ENCODE measurements around the gene ASF1A. TPM values are rescaled to one million over a fixed set of nuclear protein-coding genes. Genes with fewer than 3 reads are reported as not detected.

ASF1A gene
- total and polyA plus RNA-seq, 9 of the 15 experiments (the other 6 are each of a cell fraction or from before 2014, with no cell fraction given) = 31.5 to 45.3 (median 34.8) TPM

GRCh38 chr6:118896339-118897136 is 2.6 kb downstream of the ASF1A start (continued):
- TF ChIP-seq, protein P1, sequence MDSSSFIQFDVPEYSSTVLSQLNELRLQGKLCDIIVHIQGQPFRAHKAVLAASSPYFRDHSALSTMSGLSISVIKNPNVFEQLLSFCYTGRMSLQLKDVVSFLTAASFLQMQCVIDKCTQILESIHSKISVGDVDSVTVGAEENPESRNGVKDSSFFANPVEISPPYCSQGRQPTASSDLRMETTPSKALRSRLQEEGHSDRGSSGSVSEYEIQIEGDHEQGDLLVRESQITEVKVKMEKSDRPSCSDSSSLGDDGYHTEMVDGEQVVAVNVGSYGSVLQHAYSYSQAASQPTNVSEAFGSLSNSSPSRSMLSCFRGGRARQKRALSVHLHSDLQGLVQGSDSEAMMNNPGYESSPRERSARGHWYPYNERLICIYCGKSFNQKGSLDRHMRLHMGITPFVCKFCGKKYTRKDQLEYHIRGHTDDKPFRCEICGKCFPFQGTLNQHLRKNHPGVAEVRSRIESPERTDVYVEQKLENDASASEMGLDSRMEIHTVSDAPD (CRISPR knock-in tag; IDR thresholded peaks at IDR 0.05) = no peak
- TF ChIP-seq ZNF583 (CRISPR knock-in tag; IDR thresholded peaks at IDR 0.05) (no peak), MCM2 (IDR thresholded peaks at IDR 0.05; ENCODE audit: low read depth) (no peak), CCNT2 (IDR thresholded peaks at IDR 0.05; ENCODE audit: borderline replicate concordance, extremely low read depth, insufficient read length, low read depth, low read length) (no peak), KLF6 (CRISPR knock-in tag; IDR thresholded peaks at IDR 0.05; ENCODE audit: borderline replicate concordance) (no peak)
- TF ChIP-seq, protein P2, sequence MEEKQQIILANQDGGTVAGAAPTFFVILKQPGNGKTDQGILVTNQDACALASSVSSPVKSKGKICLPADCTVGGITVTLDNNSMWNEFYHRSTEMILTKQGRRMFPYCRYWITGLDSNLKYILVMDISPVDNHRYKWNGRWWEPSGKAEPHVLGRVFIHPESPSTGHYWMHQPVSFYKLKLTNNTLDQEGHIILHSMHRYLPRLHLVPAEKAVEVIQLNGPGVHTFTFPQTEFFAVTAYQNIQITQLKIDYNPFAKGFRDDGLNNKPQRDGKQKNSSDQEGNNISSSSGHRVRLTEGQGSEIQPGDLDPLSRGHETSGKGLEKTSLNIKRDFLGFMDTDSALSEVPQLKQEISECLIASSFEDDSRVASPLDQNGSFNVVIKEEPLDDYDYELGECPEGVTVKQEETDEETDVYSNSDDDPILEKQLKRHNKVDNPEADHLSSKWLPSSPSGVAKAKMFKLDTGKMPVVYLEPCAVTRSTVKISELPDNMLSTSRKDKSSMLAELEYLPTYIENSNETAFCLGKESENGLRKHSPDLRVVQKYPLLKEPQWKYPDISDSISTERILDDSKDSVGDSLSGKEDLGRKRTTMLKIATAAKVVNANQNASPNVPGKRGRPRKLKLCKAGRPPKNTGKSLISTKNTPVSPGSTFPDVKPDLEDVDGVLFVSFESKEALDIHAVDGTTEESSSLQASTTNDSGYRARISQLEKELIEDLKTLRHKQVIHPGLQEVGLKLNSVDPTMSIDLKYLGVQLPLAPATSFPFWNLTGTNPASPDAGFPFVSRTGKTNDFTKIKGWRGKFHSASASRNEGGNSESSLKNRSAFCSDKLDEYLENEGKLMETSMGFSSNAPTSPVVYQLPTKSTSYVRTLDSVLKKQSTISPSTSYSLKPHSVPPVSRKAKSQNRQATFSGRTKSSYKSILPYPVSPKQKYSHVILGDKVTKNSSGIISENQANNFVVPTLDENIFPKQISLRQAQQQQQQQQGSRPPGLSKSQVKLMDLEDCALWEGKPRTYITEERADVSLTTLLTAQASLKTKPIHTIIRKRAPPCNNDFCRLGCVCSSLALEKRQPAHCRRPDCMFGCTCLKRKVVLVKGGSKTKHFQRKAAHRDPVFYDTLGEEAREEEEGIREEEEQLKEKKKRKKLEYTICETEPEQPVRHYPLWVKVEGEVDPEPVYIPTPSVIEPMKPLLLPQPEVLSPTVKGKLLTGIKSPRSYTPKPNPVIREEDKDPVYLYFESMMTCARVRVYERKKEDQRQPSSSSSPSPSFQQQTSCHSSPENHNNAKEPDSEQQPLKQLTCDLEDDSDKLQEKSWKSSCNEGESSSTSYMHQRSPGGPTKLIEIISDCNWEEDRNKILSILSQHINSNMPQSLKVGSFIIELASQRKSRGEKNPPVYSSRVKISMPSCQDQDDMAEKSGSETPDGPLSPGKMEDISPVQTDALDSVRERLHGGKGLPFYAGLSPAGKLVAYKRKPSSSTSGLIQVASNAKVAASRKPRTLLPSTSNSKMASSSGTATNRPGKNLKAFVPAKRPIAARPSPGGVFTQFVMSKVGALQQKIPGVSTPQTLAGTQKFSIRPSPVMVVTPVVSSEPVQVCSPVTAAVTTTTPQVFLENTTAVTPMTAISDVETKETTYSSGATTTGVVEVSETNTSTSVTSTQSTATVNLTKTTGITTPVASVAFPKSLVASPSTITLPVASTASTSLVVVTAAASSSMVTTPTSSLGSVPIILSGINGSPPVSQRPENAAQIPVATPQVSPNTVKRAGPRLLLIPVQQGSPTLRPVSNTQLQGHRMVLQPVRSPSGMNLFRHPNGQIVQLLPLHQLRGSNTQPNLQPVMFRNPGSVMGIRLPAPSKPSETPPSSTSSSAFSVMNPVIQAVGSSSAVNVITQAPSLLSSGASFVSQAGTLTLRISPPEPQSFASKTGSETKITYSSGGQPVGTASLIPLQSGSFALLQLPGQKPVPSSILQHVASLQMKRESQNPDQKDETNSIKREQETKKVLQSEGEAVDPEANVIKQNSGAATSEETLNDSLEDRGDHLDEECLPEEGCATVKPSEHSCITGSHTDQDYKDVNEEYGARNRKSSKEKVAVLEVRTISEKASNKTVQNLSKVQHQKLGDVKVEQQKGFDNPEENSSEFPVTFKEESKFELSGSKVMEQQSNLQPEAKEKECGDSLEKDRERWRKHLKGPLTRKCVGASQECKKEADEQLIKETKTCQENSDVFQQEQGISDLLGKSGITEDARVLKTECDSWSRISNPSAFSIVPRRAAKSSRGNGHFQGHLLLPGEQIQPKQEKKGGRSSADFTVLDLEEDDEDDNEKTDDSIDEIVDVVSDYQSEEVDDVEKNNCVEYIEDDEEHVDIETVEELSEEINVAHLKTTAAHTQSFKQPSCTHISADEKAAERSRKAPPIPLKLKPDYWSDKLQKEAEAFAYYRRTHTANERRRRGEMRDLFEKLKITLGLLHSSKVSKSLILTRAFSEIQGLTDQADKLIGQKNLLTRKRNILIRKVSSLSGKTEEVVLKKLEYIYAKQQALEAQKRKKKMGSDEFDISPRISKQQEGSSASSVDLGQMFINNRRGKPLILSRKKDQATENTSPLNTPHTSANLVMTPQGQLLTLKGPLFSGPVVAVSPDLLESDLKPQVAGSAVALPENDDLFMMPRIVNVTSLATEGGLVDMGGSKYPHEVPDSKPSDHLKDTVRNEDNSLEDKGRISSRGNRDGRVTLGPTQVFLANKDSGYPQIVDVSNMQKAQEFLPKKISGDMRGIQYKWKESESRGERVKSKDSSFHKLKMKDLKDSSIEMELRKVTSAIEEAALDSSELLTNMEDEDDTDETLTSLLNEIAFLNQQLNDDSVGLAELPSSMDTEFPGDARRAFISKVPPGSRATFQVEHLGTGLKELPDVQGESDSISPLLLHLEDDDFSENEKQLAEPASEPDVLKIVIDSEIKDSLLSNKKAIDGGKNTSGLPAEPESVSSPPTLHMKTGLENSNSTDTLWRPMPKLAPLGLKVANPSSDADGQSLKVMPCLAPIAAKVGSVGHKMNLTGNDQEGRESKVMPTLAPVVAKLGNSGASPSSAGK (IDR thresholded peaks at IDR 0.05) = no peak
- TF ChIP-seq, protein P3, sequence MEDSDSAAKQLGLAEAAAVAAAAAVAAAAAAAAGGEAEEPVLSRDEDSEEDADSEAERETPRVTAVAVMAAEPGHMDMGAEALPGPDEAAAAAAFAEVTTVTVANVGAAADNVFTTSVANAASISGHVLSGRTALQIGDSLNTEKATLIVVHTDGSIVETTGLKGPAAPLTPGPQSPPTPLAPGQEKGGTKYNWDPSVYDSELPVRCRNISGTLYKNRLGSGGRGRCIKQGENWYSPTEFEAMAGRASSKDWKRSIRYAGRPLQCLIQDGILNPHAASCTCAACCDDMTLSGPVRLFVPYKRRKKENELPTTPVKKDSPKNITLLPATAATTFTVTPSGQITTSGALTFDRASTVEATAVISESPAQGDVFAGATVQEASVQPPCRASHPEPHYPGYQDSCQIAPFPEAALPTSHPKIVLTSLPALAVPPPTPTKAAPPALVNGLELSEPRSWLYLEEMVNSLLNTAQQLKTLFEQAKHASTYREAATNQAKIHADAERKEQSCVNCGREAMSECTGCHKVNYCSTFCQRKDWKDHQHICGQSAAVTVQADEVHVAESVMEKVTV (CRISPR knock-in tag; IDR thresholded peaks at IDR 0.05) = no peak
- TF ChIP-seq, protein P4, sequence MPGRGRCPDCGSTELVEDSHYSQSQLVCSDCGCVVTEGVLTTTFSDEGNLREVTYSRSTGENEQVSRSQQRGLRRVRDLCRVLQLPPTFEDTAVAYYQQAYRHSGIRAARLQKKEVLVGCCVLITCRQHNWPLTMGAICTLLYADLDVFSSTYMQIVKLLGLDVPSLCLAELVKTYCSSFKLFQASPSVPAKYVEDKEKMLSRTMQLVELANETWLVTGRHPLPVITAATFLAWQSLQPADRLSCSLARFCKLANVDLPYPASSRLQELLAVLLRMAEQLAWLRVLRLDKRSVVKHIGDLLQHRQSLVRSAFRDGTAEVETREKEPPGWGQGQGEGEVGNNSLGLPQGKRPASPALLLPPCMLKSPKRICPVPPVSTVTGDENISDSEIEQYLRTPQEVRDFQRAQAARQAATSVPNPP (IDR thresholded peaks at IDR 0.05; ENCODE audit: borderline replicate concordance, insufficient read depth, insufficient read length) = no peak
